OCI-LY1 (cell line): ENCODE results near the gene ANKH.

Source experiments
- H2AFZ ChIP-seq: fragments of 200-600 bp; sonication (generic), shearing (Covaris generic); 2 replicates; pipeline ENCODE4 v1.6.0; 2014; ENCODE audit warnings: antibody characterized with exemption, mild to moderate bottlenecking, low read length
- H3F3A ChIP-seq: fragments of 200-600 bp; sonication (generic), shearing (Covaris generic); 2 replicates; pipeline ENCODE4 v1.6.0; 2014; ENCODE audit warnings: mild to moderate bottlenecking, antibody characterized with exemption, low read length, moderate library complexity; ENCODE audit not compliant: insufficient read depth
- H3K27ac ChIP-seq: fragments of 200-600 bp; sonication (generic); 2 replicates; pipeline ENCODE4 v1.5.1; 2014; ENCODE audit warnings: low read length, mixed run types, mild to moderate bottlenecking, low read depth; ENCODE audit not compliant: poor library complexity, severe bottlenecking
- H3K27me3 ChIP-seq: fragments of 200-600 bp; sonication (generic); 2 replicates; pipeline ENCODE4 v1.6.0; 2014; ENCODE audit warnings: antibody characterized with exemption, mild to moderate bottlenecking, low read length, moderate library complexity; ENCODE audit not compliant: insufficient read depth
- H3K36me3 ChIP-seq: fragments of 200-600 bp; sonication (generic); 2 replicates; pipeline ENCODE4 v1.6.1; 2014; ENCODE audit warnings: mild to moderate bottlenecking, antibody characterized with exemption, low read length, moderate library complexity, mixed read lengths; ENCODE audit not compliant: insufficient read depth
- H3K4me1 ChIP-seq: fragments of 200-600 bp; sonication (generic); 2 replicates; pipeline ENCODE4 v1.5.1; 2014; ENCODE audit warnings: mild to moderate bottlenecking, low read length, moderate library complexity; ENCODE audit not compliant: insufficient read depth, severe bottlenecking
- H3K4me2 ChIP-seq: fragments of 200-600 bp; sonication (generic), shearing (Covaris generic); 2 replicates; pipeline ENCODE4 v1.6.1; 2014; ENCODE audit warnings: low read length
- H3K4me3 ChIP-seq: fragments of 200-600 bp; sonication (generic); 2 replicates; pipeline ENCODE4 v1.5.1; 2014; ENCODE audit warnings: low read length, low read depth, mild to moderate bottlenecking, mixed read lengths; ENCODE audit not compliant: poor library complexity, severe bottlenecking
- H3K79me2 ChIP-seq: fragments of 200-600 bp; shearing (Covaris generic); 2 replicates; pipeline ENCODE4 v1.6.1; 2016; ENCODE audit warnings: mixed run types, low read length, mixed read lengths; ENCODE audit not compliant: insufficient read depth
- H3K9ac ChIP-seq: fragments of 200-600 bp; sonication (generic), shearing (Covaris generic); 2 replicates; pipeline ENCODE4 v1.6.1; 2014; ENCODE audit warnings: mild to moderate bottlenecking, low read length, mixed read lengths
- H3K9me2 ChIP-seq: fragments of 200-600 bp; sonication (generic), shearing (Covaris generic); 2 replicates; pipeline ENCODE4 v1.6.1; 2014; ENCODE audit warnings: low read depth, mild to moderate bottlenecking, low read length, mixed read lengths
- H3K9me3 ChIP-seq: fragments of 200-600 bp; shearing (Covaris generic); 2 replicates; pipeline ENCODE4 v1.6.1; 2014; ENCODE audit warnings: low read length, mixed read lengths
- H4K20me1 ChIP-seq: fragments of 200-600 bp; sonication (generic), shearing (Covaris generic); 2 replicates; pipeline ENCODE4 v1.6.0; 2016; ENCODE audit warnings: mild to moderate bottlenecking, low read length; ENCODE audit not compliant: insufficient read depth
- EZH2 ChIP-seq: fragments of 200-600 bp; sonication (generic), shearing (Covaris generic); IDR thresholded peaks from 2 replicates; pipeline ENCODE4 v1.8.0; 2017; ENCODE audit warnings: borderline replicate concordance, mixed run types, mild to moderate bottlenecking, antibody characterized with exemption, low read length, moderate library complexity, mixed read lengths
- TF ChIP-seq, protein P1 (sequence below): fragments of 200-600 bp; sonication (generic), shearing (Covaris generic); IDR thresholded peaks from 2 replicates; pipeline ENCODE4 v1.5.1; 2017; ENCODE audit warnings: mild to moderate bottlenecking, antibody characterized with exemption, low read length, moderate library complexity, mixed read lengths

Gene ANKH

DNA sequence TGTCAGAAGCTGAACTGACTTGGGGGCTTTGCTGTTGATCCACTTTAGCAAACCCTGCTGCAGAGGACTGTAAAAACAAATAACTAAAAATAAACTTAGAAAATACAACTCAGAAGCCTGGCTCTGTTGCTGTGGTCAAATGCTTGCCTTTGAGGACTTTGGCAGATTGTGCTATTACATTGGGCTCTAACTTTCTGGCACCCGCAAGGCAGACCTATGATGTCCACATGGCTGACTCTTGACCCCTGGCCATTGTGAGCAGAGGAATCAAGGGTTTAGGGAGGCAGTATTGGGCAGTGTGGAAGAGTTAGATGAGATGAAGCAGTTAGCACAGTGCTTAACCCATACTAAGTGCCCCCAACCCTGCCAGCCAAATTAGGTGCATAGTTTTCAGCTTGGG is 173.1 kb downstream of the ANKH start:
- H3K9me2 ChIP-seq = no peaks in the 10 kb centered on the region
- H3K27ac ChIP-seq = peak overlapping the region; percentile 16
- H3K4me1 ChIP-seq = no peaks in the 10 kb centered on the region
- no peaks in the 10 kb centered on the region for H3F3A ChIP-seq
- no peaks in the 10 kb centered on the region for H3K9me3 ChIP-seq
- H3K9ac ChIP-seq = no peak overlapping the region
- H3K79me2 ChIP-seq = no peaks in the 10 kb centered on the region
- TF ChIP-seq EZH2 = no peak
- TF ChIP-seq, protein P1, sequence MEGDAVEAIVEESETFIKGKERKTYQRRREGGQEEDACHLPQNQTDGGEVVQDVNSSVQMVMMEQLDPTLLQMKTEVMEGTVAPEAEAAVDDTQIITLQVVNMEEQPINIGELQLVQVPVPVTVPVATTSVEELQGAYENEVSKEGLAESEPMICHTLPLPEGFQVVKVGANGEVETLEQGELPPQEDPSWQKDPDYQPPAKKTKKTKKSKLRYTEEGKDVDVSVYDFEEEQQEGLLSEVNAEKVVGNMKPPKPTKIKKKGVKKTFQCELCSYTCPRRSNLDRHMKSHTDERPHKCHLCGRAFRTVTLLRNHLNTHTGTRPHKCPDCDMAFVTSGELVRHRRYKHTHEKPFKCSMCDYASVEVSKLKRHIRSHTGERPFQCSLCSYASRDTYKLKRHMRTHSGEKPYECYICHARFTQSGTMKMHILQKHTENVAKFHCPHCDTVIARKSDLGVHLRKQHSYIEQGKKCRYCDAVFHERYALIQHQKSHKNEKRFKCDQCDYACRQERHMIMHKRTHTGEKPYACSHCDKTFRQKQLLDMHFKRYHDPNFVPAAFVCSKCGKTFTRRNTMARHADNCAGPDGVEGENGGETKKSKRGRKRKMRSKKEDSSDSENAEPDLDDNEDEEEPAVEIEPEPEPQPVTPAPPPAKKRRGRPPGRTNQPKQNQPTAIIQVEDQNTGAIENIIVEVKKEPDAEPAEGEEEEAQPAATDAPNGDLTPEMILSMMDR = no peak
- no peak overlapping the region for H2AFZ ChIP-seq
- no peaks in the 10 kb centered on the region for H4K20me1 ChIP-seq
- H3K36me3 ChIP-seq = peaks cover 61% of the 10 kb centered on the region
- H3K4me2 ChIP-seq = no peak overlapping the region
- H3K27me3 ChIP-seq = no peaks in the 10 kb centered on the region
- no peak overlapping the region for H3K4me3 ChIP-seq

DNA sequence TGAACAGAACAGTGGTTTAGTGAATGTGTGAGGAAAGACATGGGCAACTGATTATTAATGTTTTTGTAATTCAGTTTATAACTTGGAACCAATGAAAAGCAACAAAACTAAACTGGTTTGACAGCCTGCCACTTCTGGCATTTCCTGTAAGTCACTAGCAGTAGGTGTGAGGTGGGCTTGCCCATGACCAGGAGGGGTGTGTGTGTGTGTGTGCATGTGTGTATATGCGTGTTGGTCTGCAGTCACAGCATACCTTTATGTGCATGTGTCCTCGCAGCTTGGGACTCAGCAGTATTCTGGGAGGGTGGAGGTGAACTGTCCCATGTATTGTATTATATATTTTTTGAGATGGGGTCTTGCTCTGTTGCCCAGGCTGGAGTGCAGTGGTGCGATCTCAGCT is 174.7 kb downstream of the ANKH start:
- Histone ChIP-seq H4K20me1 (no peaks in the 10 kb centered on the region), H3F3A (no peaks in the 10 kb centered on the region), H3K36me3 (peaks cover 78% of the 10 kb centered on the region), H3K4me2 (no peak overlapping the region), H3K4me3 (no peak overlapping the region), H3K4me1 (no peaks in the 10 kb centered on the region), H3K27ac (no peak overlapping the region), H3K9me2 (no peaks in the 10 kb centered on the region), H3K9ac (no peak overlapping the region), H2AFZ (no peak overlapping the region), H3K9me3 (no peaks in the 10 kb centered on the region), H3K27me3 (no peaks in the 10 kb centered on the region), H3K79me2 (no peaks in the 10 kb centered on the region)
- TF ChIP-seq, protein P1 = no peak
- no peak for TF ChIP-seq EZH2

DNA sequence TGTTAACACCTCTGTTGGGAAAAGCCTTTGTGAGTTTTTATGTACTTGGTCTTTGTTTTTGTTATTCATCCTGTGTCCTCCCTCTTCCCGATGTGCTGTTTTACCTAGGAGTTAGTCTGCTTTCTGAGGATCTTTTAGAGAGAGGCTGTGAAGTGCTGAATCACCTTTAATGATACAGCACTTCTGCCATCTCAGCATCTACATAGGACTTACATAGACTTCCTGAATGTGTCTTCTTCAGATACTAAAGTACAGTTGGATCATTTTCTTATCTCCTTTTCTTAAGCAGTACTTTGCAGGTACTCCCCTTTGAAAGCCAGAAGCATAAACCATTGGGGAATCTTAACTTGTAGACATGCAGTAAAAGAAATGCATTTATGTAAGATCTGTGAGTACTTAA is 175.5 kb downstream of the ANKH start:
- Histone ChIP-seq H3K27me3 (no peaks in the 10 kb centered on the region), H4K20me1 (no peaks in the 10 kb centered on the region), H2AFZ (no peak overlapping the region), H3F3A (no peaks in the 10 kb centered on the region), H3K9me3 (no peaks in the 10 kb centered on the region), H3K4me1 (no peaks in the 10 kb centered on the region), H3K79me2 (no peaks in the 10 kb centered on the region), H3K4me3 (no peak overlapping the region), H3K27ac (no peak overlapping the region), H3K36me3 (peaks cover 81% of the 10 kb centered on the region), H3K9ac (no peak overlapping the region), H3K4me2 (no peak overlapping the region), H3K9me2 (no peaks in the 10 kb centered on the region)
- TF ChIP-seq, protein P1 = no peak
- no peak for TF ChIP-seq EZH2
